Activated CD4-positive, alpha-beta memory T cell treated with anti-CD3 and anti-CD28 coated beads for 36 hours (primary cell): Measurements from ENCODE around the gene DCAF8. TPM values are rescaled to one million over a fixed set of nuclear protein-coding genes. Genes with fewer than 3 reads are reported as not detected.

Experiments
- CTCF ChIA-PET: fragments of 350-600 bp; sonication (Branson Sonifier 250); formaldehyde crosslinking; loops from one replicate; lab custom pipeline; 2021; ENCODE audit warnings: antibody characterized with exemption, inconsistent platforms; lab: Charles Lee
- POLR2A ChIA-PET: fragments of 350-600 bp; sonication (Branson Sonifier 250); formaldehyde crosslinking; loops from one replicate; lab custom pipeline; 2021; ENCODE audit warnings: antibody characterized with exemption; lab: Charles Lee
- DNase-seq: peaks from one replicate; pipeline ENCODE4 v3.0.0-alpha.2; 2020
- H3K27ac Mint-ChIP-seq: one replicate; pipeline ENCODE4 v1.8.0; 2021; ENCODE audit warnings: mixed read lengths
- H3K27me3 Mint-ChIP-seq: one replicate; pipeline ENCODE4 v1.8.0; 2021; ENCODE audit warnings: mixed read lengths
- H3K36me3 Mint-ChIP-seq: one replicate; pipeline ENCODE4 v1.8.0; 2021; ENCODE audit warnings: mixed read lengths
- H3K4me1 Mint-ChIP-seq: one replicate; pipeline ENCODE4 v1.8.0; 2021; ENCODE audit warnings: low read depth, mixed read lengths
- H3K4me3 Mint-ChIP-seq: one replicate; pipeline ENCODE4 v1.8.0; 2021; ENCODE audit warnings: mild to moderate bottlenecking, mixed read lengths
- H3K9me3 Mint-ChIP-seq: one replicate; pipeline ENCODE4 v1.8.0; 2021; ENCODE audit warnings: mixed read lengths
- intact Hi-C: fragments of 100-400 bp; cut with micrococcal nuclease; formaldehyde crosslinking; loops from one replicate; pipeline ENCODE4 v1.15.1; 2023
- total RNA-seq, 2 experiments: library from RNA; stranded (reverse); gene quantifications; one replicate each; pipeline ENCODE4 v1.2.3, GENCODE V29; 2021

The DCAF8 gene
- 100 to 1,000 TPM; 142 to 150 TPM for total RNA-seq

GRCh38 chr1:160261893-160262794 is at the start of gene DCAF8:
TSS of gene DCAF8 (minus strand) at chr1:160262549. CDS start at chr1:160244008, 18,541 bp downstream.
- intact Hi-C loops, result loop anchor here (1.0 to 10.0 kb wide), 9 partner anchors 23 to 855 kb away; partner anchors contain the start of genes COPA, IGSF8, NCSTN and NIT1
- DNase-seq, result peak; percentile 99
- peak within 1 kb of the TSS; percentile 99 for H3K27ac Mint-ChIP-seq
- H3K27me3 Mint-ChIP-seq, result no peaks in the 10 kb centered on the region
- H3K4me1 Mint-ChIP-seq, result peaks cover 45% of the 10 kb centered on the region
- H3K9me3 Mint-ChIP-seq, result no peaks in the 10 kb centered on the region
- peak within 1 kb of the TSS; percentile 96 for H3K4me3 Mint-ChIP-seq
- CTCF ChIA-PET, result interaction anchor here (1.0 to 6.5 kb wide), 7 partner anchors 11 to 161 kb away, joined by 3 to 60 read pairs (median 6); no protein-coding TSS in a partner anchor
- H3K36me3 Mint-ChIP-seq, result peaks cover 22% of the 10 kb centered on the region
- POLR2A ChIA-PET, result interaction anchor here (0.5 to 3.9 kb wide), 17 partner anchors 10 to 1252 kb away, joined by 3 to 25 read pairs (median 4); partner anchors contain the start of genes IFI16, IGSF8, PEX19 and TAGLN2

DNA sequence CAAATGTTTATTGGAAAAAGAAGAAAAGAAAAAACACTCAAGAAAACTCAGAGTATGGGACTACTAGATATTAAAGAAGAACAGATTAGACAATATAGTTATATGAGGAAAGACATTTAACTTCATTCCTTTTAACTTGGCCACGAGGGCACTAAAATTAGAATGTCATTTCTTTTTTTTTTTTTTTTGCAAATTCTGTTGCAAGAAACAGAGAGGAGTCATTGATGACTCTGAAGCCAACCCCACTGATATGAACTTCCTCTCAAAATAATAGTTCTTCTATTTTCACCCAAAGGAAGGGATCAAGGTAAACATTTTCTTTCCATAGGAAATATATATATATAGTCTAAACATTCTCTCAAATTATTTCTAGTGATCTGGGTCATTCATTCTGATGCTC is 47.2 kb upstream of the DCAF8 start:
- Mint-ChIP-seq H3K4me1 (no peaks in the 10 kb centered on the region), H3K4me3 (no peak overlapping the region), H3K36me3 (peaks cover 50% of the 10 kb centered on the region), H3K27me3 (no peaks in the 10 kb centered on the region), H3K9me3 (no peaks in the 10 kb centered on the region), H3K27ac (no peak overlapping the region)
- ChIA-PET CTCF (interaction anchor here (0.9 to 1.7 kb wide), 2 partner anchors 19 to 67 kb away, joined by 3 to 5 read pairs; no protein-coding TSS in a partner anchor), POLR2A (no interaction called here)
- intact Hi-C loops, result no loop called here
- no peak for DNase-seq

- no peaks in the 10 kb centered on the region for H3K4me1 Mint-ChIP-seq
- H3K27ac Mint-ChIP-seq, result no peak overlapping the region
- ChIA-PET POLR2A (no interaction called here), CTCF (no interaction called here)
- H3K27me3 Mint-ChIP-seq, result no peaks in the 10 kb centered on the region
- H3K4me3 Mint-ChIP-seq, result no peak overlapping the region
- H3K9me3 Mint-ChIP-seq, result no peaks in the 10 kb centered on the region
- no peak for DNase-seq
- intact Hi-C loops, result no loop called here
- H3K36me3 Mint-ChIP-seq, result peaks cover 50% of the 10 kb centered on the region
These were observed 46.8 kb upstream of the DCAF8 start for GRCh38 chr1:160309185-160309557.

- Mint-ChIP-seq H3K27ac (no peak overlapping the region), H3K4me3 (no peak overlapping the region), H3K27me3 (no peaks in the 10 kb centered on the region), H3K9me3 (no peaks in the 10 kb centered on the region), H3K36me3 (peaks cover 49% of the 10 kb centered on the region), H3K4me1 (no peaks in the 10 kb centered on the region)
- ChIA-PET POLR2A (no interaction called here), CTCF (interaction anchor here (0.6 to 3.3 kb wide), 2 partner anchors 17 to 44 kb away, joined by 3 to 18 read pairs; no protein-coding TSS in a partner anchor)
- DNase-seq, result no peak
- intact Hi-C loops, result no loop called here
These were observed 46.3 kb upstream of the DCAF8 start for GRCh38 chr1:160308451-160309184.

DNA sequence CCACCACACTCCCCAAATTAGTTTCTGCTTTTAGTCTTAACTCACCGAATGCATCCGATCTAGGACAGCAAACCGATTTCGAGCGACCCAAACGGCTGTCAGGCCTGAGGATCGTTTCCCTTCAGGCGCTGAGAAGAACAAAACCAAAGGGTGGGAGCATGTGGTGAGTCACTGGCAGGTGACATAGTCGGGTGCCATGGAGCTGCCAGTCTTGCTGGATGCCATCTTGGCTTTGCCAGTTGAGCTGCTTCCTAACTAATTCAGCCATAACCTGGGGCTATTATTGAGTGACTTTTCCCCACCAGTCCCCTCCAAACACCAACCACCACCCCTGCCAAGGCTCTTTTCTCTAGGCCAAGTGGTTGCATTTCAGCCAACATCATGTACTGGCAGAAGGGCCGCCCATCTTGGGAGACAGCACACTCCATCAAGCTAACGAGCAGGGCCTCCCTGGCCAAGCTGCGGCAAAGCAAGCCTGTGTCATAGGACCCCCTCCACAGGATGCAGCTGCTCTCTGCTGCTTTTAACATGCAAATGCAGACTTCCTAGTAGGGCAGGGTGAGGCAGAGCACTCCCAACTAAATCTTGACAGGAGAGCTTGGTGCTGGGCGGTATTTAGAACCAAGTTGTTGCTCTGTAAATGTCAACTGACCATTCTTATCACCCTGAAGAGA is 44.9 kb upstream of the DCAF8 start:
- CTCF ChIA-PET, result interaction anchor here (3.3 kb wide), 1 partner anchor 16 kb away, joined by 18 read pairs; no protein-coding TSS in a partner anchor

GRCh38 chr1:160300173-160300572 is 37.8 kb upstream of the DCAF8 start:
- no peaks in the 10 kb centered on the region for H3K27me3 Mint-ChIP-seq
- H3K27ac Mint-ChIP-seq, result no peak overlapping the region
- H3K4me1 Mint-ChIP-seq, result no peaks in the 10 kb centered on the region
- intact Hi-C loops, result no loop called here
- H3K9me3 Mint-ChIP-seq, result no peaks in the 10 kb centered on the region
- H3K4me3 Mint-ChIP-seq, result no peak overlapping the region
- ChIA-PET POLR2A (no interaction called here), CTCF (interaction anchor here (0.9 to 1.1 kb wide), 2 partner anchors 9 to 199 kb away, joined by 3 to 8 read pairs; no protein-coding TSS in a partner anchor)
- no peak for DNase-seq
- peaks cover 53% of the 10 kb centered on the region for H3K36me3 Mint-ChIP-seq

More for the DNA sequence above, 44.9 kb upstream of the DCAF8 start:
- Mint-ChIP-seq H3K4me3 (no peak overlapping the region), H3K27me3 (no peaks in the 10 kb centered on the region), H3K27ac (no peak overlapping the region), H3K36me3 (peaks cover 46% of the 10 kb centered on the region), H3K9me3 (no peaks in the 10 kb centered on the region), H3K4me1 (no peaks in the 10 kb centered on the region)
- intact Hi-C loops, result no loop called here
- POLR2A ChIA-PET, result no interaction called here
- no peak for DNase-seq

DNA sequence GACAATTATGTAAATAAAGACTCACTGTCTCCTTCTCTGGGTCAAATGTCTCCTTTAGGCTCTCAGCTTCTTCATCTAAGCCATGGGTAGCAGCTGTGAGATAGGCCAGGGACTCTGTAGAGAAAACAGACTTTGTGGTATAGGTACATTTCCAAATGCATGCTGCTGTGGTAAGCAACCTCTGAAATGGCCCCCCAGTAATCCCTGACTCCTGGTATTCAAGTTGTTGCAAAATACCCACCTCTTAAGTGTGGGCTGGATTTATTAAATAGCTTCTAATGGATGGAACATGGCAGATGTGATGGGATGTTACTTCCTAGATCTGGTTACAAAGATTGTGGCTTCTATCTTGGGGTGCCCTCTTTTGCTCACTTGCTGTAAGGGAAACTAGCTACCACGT is 33.7 kb upstream of the DCAF8 start:
- DNase-seq, result no peak
- ChIA-PET CTCF (interaction anchor here (0.9 to 1.3 kb wide), 3 partner anchors 104 to 210 kb away, joined by 3 to 4 read pairs (median 3); no protein-coding TSS in a partner anchor), POLR2A (no interaction called here)
- Mint-ChIP-seq H3K27me3 (no peaks in the 10 kb centered on the region), H3K9me3 (no peaks in the 10 kb centered on the region), H3K4me3 (no peak overlapping the region), H3K4me1 (peaks cover 3% of the 10 kb centered on the region), H3K36me3 (peaks cover 62% of the 10 kb centered on the region), H3K27ac (no peak overlapping the region)
- intact Hi-C loops, result no loop called here

DNA sequence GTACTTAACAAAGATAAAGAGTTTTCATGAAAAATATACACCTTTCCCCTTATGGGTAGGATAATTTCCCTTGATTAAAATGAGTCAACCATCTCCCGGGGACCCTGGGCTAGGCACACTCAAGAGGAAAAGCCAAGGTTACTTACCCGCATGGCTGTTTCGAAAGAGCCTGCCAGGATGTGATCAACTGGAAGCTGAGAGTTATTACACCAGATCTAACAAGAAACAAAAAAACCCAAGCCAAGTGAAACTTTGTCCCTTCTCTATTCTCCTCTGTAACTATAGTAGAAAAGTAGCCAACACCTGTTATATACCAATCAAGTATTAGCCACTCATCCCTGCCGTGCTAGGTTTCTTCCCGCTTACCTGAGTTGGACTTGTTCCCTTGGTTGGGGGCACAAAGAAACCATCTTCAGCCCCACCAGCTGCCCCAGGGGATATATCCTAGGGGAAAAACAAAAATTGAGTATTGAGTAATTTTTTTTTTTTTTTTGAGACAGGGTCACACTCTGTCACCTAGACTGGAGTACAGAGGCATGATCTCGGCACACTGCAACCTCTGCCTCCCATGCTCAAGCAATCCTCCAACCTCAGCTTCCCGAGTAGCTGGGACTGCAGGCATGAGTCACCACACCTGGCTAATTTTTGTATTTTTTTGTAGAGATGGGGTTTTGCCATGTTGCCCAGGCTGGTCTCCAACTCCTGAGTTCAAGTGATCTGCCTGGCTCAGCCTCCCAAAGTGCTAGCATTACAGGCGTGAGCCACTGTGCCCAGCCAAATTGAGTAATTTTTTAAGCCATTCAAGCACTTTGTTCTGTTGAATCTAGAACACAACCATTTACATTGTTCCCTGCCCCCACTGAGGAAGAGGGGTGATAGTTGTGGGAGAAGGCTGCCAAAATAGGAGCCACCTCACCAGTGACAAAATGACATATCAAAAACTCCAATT is 30.9 kb upstream of the DCAF8 start:
- POLR2A ChIA-PET, result interaction anchor here (0.8 kb wide), 1 partner anchor 200 kb away, joined by 6 read pairs; no protein-coding TSS in a partner anchor
- Mint-ChIP-seq H3K27ac (no peak overlapping the region), H3K36me3 (peaks cover 64% of the 10 kb centered on the region), H3K27me3 (no peaks in the 10 kb centered on the region), H3K9me3 (no peaks in the 10 kb centered on the region), H3K4me3 (no peak overlapping the region), H3K4me1 (peaks cover 3% of the 10 kb centered on the region)
- no peak for DNase-seq
- intact Hi-C loops, result no loop called here
- CTCF ChIA-PET, result interaction anchor here (1.1 to 7.2 kb wide), 23 partner anchors 10 to 247 kb away, joined by 3 to 156 read pairs (median 18); partner anchors contain the start of genes CASQ1, DCAF8 and PEA15

DNA sequence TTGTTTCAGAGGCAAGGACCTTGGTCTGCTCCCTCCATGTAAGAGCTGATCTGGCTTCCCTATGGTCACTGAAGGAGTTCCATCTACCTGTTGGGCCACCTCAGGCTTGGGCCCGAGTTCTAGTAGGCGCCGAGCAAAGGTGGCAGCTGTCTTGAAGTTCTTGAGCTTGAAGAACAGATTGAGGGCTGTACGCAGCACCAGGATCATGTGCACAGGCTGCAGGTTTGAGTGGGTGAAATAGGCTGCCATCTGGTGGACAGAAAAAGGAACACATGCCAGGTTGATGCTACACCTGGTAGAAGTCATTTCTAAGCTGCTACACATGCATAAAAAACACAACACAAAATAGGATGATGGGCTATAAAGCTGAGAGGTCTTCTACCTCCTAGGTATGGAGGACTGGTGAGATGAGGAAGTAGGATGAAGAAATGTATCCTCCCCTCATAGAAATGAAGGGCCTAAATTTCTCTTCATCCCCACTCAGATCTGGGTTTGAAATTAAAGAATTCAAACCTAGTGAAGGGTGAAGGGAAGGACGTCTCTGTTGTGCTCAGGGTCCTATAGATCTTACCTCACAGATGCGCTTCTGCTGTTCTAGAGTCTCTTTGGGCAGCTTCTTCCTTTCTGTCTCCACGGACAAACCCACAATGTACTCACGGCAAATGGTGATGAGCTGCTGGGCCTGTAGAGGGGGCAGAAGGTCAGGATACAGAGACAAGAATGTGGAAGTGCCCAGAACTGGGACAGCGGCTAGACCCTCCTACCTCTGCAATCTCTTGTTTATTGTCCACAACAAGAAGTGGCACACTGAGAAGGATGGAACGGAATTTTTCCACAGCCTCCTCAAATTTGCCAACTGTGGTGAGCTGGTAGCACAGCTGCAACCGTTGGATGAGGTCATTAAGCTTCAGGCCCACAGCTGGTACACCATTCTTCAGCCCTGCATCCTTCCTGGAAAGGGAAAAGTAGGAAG is 29.2 kb upstream of the DCAF8 start:
- peak overlapping the region; percentile 47 for H3K27ac Mint-ChIP-seq
- no peak overlapping the region for H3K4me3 Mint-ChIP-seq
- H3K4me1 Mint-ChIP-seq, result peaks cover 3% of the 10 kb centered on the region
- CTCF ChIA-PET, result interaction anchor here (0.5 to 7.2 kb wide), 74 partner anchors 8 to 806 kb away, joined by 3 to 156 read pairs (median 5); partner anchors contain the start of genes CASQ1, DCAF8, IGSF8 and NCSTN
- intact Hi-C loops, result loop anchor here (1.0 to 2.0 kb wide), 2 partner anchors 98 to 191 kb away; no protein-coding TSS in a partner anchor
- H3K9me3 Mint-ChIP-seq, result no peaks in the 10 kb centered on the region
- H3K27me3 Mint-ChIP-seq, result no peaks in the 10 kb centered on the region
- H3K36me3 Mint-ChIP-seq, result peaks cover 49% of the 10 kb centered on the region
- POLR2A ChIA-PET, result interaction anchor here (0.7 to 1.4 kb wide), 3 partner anchors 29 to 98 kb away, joined by 3 read pairs; partner anchors contain the start of gene DCAF8
- peak; percentile 76 for DNase-seq
